Activated naive CD4-positive, alpha-beta T cell treated with Interleukin-2 at 50 U/mL for 16 hours (primary cell): ENCODE measurements around the gene MRPL28.
"Not testable (repeated sequence)": the region's sequence is repeated elsewhere in the genome, so short reads cannot be mapped to it uniquely, and the experiment has no call there.

Source experiments
- DNase-seq: peaks from one replicate; pipeline ENCODE4 v3.0.0-alpha.2; 2020

Gene MRPL28

GRCh38 chr16:373020-373598, 2.8 kb upstream of the MRPL28 start:
- no peak for DNase-seq

DNA sequence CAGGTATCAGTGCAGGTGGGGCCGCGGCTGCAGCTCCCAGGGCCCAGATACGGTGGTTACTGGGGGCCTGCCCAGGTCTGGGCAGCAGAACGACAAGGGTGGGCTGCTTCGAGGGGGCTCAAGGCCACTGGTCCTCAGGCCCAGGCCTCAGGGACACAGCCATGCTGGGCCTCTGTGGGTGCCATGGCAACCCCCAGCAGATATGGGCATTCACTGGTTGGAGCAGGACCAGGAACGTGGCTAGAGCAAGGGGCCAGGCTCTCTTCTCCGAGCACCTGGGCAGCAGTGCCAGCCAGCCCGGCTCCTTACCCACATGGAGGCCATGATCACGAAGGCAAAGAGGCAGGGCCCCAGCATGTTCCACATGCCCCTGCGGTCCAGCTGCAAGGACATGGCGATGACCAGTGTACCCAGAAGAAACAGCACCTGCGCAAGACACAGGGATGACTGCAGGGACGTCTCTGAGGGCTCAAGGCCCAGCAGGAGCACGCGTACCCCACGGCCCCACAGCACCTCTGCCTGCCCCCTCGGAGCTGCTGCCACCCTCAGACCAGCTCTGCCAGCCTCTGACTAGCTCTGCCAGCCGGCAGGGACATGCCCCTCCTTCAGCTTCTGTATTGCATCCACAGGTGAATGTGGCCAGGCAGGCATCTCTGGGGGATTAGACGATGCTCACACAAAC, 2.1 kb upstream of the MRPL28 start:
- DNase-seq, result no peak

DNA sequence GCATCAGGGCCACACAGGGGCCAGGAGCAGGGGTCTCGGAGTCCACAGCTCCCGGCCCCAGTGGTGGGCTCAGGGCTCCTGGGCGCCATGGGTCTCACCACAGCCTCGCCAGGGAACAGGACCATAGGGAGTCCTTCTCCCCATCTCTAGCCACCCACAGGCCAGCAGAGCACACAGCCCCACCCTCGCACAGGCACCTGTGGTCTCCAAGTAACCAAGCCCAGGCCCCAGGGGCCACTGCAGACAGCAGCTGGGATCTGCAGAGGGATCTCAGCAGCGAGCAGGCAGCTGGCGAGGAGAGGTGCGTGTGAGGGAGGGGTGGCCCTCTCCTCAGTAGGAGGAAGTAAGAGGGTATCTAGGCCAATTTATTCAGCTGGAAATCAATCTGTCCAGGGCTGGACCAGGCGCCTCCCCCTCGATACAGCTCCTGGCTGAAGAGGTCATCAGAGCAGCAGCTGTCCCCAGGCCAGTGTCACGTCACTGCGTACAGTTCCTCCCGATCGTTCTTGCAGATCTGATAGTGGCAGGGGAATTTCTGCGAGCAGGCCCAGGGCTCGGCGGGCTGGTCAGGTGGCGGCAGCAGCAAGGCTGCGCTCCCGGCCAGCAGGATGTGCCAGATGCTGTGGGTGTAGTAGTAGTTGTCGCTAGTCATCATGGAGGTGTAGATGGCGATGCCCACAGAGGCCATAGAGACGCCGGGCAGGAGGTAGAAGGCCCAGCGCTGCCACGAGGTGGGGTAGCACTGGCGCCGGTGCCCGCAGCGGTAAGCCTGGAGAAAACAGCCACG, 1.4 kb upstream of the MRPL28 start:
- DNase-seq, result no peak

DNA sequence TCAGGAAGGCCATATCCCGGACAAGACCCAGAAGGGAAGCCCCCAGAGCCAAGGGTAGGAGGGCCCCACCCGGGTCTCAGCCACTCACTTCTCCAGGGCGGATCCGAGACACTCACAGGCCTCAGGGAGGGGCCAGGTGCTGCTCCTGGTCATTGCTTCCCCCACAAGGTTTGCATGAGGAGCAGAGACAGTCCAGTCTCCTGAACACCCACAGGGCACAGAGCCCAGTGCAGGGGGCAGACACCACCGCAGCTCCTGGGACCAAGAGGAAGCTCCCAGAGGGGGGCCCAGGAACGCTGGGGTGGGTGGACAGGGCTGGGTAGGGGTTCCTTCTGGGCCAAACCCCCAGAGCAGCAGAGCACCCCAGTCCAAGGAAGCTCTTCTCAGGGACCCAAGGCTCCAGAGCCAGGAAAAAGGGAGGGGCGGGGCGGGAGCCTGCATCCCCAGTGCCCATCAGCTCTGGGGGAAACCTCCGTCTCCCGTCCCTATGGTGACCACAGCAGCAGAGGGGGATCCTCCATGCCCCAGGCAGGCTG, 709 bp upstream of the MRPL28 start:
- DNase-seq, result no peak

DNA sequence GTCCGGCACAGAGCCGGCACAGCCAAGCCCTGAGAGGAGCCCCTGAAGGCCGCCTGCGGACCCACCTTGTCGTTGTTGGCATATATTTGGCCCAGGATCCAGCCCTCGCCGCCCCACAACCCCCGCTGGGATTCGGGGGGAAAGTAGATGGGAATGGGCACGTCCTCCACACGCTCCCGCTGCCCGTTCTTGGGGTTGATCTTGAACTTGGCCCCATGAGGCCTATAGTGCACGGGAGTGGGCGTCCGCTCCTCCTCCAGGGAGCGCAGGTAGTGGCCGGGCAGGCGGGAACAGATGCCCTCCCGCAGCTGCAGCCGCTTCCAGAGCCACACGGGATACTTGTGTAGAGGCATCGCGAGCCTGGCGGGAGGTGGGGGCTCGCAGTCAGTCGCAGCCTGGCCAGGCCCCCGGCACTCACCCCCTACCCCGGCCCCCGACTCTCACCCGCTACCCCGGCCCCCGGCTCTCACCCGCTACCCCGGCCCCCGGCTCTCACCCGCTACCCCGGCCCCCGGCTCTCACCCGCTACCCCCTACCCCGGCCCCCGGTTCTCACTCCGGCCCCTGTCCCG, 387 bp downstream of the MRPL28 start:
- no peak for DNase-seq

- DNase-seq, result no peak
These were observed 968 bp downstream of the MRPL28 start for GRCh38 chr16:369275-369865.

- DNase-seq, result no peak
These were observed 1.8 kb downstream of the MRPL28 start for GRCh38 chr16:368388-369158.

DNA sequence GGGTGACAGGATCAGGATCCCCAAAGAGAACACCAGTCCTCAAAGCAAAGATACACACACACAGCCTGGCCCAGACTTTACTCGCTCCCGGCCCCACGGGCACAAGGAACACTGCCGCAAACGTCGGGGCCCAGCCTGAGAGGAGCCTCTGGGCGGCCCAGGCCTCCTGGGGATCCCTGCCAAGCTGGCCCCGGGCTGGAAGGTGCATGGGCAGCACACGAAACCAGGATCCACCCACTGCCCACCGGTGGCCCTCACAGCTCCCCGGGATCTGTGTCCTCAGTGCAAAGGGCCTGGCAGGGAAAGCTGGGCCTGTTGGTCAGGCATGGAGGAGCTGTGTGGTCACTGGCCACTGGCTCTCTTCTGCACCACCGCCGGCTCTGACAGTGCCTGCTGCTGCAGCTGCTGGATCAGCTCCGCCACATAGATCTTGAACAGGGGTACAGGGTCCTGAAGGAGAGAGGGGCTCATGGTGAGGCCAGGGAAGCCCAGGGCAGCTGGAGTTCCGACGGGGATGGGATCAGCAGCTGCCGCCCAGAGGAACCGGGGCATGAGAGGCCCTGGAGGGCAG, 2.9 kb downstream of the MRPL28 start:
- no peak for DNase-seq

DNA sequence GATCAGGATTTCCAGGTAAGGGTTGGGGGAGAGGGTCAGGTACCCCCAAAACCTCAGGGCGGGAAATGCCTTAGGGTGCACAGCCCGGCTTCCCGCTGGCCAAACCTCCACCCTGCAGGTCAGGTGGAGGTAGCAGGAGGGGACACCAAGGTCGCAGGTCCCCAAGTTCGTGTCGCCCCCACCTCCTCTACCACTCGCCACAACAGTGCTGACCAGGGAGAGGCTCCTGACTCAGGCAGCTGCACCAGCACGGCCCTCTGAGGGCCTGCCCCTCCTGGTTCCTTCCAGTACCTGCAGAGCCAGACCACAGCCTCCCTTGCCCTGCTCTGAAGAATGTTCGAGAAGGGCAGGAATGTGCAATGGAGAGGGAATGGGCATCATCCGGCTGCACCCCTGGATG, 3.9 kb downstream of the MRPL28 start:
- DNase-seq, result no peak

DNA sequence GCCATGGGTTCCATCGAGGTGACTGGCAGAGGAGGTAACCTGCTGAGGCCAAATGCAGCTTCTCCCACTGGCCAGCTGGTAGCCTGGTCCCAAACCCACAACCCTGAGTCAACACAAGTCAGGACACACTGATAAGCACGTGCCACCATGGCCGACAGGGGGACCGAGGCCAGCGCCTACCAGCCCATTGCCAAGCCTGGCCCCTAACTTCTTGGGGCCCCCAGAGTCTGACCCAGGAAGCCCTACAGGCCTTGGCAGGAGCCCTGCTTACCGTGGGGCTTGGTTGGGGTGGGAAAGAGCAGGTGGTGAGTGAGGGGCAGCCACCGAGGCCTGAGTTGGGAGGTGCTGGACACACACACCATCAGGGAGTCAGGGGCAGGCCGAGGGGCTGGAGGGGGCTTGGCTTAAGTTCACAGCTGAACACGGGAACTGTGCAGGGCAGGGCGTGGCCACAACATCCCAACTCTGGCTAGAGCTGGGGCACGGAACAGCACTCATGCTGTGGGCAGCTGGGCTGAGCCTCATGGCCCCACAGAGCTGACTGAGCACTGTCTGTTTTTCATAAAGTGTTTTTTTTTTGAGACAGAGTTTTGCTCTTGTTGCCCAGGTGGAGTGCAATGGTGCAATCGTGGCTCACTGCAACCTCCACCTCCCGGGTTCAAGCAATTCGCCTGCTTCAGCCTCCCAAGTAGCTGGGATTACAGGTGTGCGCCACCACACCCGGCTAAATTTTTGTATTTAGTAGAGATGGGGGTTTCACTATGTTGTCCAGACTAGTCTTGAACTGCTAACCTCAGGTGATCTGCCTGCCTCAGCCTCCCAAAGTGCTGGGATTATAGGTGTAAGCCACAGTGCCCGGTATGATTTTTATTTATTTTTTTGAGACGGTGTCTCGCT, 5.5 kb downstream of the MRPL28 start:
- DNase-seq, result no peak

DNA sequence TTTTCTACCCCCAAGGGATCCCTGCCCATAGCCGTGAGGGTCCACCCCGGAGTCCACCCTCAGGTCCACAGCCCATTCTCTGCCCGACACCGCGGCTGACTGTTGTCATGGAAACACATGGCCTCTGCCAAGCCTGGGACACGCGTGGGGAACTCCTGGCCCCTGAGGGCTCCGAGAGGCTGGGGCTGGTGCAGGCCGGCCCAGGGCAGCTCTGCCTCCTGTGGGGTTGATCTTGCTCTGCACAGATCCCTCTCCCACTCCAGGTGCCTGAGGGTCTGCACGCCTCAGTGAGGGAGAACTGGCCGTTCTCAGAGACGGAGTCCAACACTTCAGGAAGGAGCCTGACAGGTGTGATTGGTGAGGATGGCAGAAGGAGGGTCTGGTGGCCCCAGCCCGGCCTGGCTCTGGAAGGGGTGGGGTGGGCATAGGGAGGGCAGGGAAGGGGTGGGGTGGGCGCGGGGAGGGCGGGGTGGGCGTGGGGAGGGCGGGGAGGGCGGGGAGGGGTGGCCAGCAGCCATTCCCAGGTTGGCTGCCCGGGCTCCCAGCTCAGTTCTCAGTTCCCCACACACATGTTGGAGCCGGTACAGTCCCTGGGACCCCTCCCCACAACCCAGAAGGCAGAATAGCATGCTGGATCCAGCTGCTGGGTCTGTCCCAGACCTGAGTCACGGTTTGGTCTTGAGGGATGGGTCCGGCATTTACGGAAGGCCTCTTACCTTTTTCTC, 6.4 kb downstream of the MRPL28 start:
- DNase-seq, result no peak

DNA sequence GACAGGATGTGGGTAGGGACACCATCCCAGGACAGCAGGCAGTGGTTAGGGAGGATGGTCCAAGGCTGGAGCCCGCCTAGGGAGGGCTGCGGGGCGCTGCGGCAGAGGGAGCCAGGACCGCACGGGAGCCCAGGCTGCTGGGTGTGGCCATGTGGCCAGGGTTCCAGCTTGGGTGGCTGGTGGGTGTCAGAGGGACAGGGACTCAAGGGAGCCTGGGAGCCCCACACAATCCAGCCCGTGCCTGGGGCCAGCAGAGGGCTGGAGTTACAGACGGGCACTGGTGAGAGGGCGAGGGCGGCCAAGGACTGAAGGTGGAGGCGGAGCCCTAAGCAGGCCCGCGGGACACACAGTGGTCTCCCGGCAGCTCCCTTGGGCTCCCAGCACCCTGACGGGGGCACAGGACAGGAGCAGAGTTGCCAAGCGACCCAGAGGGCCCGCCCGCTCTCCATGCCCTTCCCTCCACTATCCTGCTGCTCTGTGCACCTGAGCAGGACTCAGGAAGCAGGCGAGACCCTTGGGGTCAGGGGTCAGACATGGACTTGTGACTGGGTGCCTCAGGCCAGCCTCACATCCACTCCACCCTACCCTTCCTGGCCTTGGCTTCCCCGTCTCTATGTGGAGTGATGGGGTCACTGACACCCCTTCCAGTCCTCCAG, 7.1 kb downstream of the MRPL28 start:
- no peak for DNase-seq

DNA sequence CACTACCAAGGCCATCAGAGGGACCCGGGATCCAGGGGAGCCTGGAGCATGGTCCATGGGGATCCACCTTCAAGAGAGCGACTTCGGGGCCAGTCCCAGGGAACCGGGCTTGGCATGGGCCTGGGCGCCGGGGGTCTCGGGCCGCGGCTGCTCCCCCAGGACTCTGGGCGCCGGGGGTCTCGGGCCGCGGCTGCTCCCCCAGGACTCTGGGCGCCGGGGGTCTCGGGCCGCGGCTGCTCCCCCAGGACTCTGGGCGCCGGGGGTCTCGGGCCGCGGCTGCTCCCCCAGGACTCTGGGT, 7.7 kb downstream of the MRPL28 start:
- DNase-seq, result not testable (repeated sequence)

DNA sequence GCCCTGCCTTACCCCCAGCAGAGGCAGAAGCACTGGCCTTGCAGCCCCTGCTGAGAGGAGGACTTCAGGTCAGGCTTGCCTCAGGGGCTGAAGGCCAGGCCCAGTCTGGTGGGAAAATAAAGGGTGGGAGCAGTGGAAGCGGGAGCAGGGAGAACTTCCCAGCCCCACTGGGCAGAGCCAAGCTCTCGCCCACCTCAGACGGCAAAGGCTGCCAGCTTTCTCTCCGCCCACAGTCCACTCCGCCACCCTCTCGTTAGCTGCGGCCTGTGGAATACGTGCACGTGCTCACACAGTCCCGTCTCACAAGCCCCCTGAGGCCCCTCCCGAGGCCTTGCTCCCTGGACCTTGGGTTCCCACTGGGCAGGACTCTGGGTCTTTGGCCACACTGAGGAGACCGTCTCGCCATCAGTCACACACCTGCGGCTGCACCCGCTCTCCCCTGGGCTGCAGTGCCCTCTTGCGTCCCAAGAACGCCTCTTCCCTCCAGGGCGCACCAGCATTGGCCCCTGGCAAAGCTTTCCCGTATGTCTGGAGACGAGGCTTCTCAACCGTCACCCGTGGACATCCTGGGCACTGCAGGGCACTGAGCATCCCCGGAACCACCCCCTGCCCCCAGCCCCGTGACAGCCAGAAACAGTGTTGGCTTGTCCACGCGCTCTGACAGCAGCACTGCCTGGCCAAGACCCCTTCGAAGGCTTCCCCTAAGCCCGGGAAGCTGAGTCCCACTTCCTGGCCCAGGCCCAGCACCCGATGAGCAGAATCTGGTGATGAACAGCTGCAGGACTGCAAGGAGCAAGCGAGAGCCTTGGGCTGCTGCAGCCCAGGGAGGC, 8.3 kb downstream of the MRPL28 start:
- DNase-seq, result peak; percentile 78

DNA sequence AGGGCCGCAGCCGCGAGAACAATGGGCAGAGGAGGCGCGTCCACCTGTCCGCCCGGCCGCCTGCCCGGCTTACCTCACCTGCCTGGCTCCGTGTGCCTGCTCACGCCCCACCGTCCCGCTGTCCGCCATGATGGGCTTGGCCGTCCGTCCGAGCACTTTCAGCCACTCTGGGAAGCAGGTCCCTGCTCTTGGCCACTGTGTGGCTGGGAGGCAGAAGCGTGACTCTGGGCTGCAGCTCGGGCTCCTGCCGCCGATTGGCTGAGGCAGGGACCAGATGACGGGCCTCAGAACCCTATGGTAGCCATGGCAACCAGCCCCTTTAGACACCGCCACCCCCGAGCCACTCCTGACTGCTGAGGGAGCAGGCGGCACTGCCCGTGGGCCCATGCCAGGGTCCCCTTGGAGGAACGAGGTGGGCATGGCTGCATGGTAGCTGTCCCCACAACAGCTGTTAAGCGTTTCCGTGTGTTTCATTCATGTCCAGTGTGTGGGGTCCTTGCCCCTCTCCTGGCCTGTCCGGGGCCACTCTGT, 8.9 kb downstream of the MRPL28 start:
- DNase-seq, result no peak

DNA sequence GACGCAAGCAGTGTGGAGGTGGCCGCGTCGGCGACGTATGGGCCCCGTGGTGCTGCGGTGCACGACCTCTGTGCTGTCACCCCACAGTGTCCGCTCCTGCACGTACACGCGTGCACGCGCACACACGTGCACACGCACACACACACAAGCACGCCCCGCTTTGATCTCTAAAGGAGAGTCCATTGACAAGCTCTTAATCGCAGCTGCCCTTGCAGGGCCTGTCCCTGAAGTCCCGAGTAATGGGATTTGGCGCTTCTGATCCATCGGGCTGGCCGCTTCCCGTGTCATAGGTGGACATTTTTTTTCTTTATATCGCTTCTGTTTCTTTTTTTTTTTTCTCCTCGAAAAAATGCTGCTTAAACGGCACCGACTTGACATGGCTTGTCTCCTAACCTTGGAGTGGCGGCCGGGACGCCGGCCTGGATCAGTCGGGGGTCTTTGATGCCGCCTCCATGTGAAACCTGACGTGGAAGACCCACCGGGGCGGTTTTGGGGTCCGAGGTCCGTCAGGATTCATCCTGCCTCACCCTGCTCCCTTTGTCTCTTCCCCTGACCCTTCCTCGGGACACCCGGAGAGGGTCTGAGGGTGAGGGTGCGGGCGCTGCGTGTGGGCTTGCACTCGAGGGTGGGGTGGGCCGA, 9.5 kb downstream of the MRPL28 start:
- DNase-seq, result no peak

GRCh38 chr16:359871-360697, 10.3 kb downstream of the MRPL28 start:
- no peak for DNase-seq
